NCI-H1105 (cell line): ENCODE results near the gene KRTAP4-3.
"Not testable (repeated sequence)": the region's sequence is repeated elsewhere in the genome, so short reads cannot be mapped to it uniquely, and the experiment has no call there.

Experiments used
- DNase-seq: peaks from one replicate; lab custom pipeline; 2025; lab: John Stamatoyannopoulos, UW

KRTAP4-3 gene

DNA sequence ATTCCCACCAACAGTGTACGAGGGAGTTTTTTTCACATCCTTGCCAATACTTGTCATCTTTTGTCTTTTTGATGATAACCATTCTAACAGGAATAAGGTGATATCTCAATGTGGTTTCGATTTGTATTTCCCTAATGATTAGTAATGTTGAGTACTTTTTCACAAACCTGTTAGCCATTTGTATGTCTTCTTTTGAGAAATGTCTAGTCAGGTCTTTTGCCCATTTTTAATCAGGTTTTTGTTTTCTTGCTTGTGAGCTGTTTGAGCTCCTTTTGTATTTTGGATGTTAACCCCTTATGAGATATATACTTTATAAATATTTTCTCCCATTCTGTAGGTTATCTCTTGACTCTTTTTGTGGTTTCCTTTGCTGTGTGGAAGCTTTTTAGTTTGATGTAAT lies 16.5 kb downstream of the KRTAP4-3 start:
- no peak for DNase-seq

DNA sequence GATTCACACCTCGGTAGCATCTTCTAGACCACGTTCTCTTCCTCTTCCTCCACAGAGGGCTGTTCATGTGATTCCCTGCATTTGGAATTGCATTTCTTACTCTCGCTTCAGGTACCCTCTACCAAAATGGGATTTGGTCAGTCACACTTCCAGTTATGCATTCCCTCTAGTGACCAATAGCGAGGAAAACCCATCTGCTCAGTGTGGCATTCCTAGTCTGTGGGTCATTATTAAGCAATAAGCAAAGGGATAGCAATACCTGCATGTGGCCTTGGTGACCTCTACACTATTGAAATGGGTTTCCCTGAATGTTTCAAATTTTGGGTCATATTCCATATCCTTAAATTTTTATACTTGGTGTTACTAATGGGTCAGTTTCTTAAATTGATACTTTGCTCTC lies 18.0 kb downstream of the KRTAP4-3 start:
- no peak for DNase-seq

DNA sequence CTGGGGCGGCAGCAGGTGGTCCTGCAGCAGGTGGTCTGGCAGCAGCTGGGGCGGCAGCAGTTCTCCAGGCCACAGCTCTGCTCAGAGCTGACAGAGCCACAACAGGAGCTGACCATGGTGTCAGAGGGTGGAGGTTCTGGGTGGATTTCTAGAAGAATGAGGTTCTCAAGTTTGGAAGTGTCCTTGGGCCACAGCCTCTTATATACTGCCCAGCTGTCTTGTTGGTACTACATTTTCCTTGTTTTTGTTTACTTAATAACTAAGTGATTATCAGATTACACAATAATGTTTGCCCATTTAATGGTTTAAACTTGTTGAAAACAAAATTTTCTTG lies 18.4 kb downstream of the KRTAP4-3 start, which contains the start of gene KRTAP4-5:
Gene KRTAP4-5, minus strand, starts transcription at position 174 of the 334 bp plus-strand sequence. Its CDS starts 58 bp downstream, at position 116.
- no peak for DNase-seq

DNA sequence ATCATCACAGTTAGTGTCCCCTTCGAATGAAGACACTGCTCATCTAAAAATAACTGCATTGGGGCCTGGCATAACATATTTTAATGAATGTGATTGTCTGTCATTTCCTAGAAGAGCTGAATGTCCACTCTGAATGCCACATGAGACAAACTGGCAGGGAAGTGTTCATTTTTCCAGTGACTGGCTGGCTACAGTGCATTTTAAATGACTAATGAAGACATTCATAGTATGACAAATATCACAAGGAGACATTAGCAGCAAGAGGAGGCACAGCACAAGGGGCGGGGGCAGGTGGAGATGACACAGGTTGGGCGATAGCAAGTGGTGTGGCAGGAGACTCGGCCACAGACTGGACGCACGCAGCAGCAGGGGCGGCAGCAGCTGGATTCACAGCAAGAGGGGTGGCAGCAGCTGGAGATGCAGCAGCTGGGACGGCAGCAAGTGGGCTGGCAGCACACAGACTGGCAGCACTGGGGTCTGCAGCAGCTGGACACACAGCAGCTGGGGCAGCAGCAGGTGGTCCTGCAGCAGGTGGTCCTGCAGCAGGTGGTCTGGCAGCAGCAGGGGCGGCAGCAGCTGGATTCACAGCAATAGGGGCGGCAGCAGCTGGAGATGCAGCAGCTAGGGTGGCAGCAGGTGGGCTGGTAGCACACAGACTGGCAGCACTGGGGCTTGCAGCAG lies 18.9 kb downstream of the KRTAP4-3 start:
- not testable (repeated sequence) for DNase-seq

DNA sequence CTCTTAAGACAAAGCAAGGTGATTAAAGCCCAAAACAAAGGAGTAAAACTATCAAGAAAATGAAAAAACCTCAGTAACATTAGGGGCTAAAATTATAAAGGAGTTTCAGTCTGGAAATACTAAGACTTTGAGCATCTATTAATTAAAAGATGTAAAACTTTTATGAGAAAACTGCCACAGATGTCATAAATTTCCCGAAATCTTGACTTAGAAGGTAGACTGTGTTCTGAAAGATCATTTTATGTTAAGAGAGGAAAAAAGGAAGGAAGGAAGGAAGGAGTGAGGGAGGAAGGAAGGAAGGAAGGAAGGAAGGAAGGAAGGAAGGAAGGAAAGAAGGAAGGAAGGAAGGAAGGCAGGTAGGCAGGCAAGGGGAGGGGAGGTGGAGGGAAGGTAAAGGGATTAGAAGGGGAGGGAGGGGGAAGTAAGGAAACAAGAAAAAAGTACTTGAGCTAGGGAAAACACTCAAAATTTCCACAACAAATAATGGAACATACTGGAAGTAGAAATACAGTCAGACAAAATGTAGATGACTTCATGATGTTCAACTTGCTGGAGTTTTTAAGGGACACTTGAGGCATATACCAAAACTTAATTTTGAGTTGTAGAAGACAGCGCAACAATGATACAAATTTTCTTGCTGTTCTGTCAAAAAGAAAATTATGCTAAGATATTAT lies 20.4 kb downstream of the KRTAP4-3 start:
- DNase-seq = no peak

DNA sequence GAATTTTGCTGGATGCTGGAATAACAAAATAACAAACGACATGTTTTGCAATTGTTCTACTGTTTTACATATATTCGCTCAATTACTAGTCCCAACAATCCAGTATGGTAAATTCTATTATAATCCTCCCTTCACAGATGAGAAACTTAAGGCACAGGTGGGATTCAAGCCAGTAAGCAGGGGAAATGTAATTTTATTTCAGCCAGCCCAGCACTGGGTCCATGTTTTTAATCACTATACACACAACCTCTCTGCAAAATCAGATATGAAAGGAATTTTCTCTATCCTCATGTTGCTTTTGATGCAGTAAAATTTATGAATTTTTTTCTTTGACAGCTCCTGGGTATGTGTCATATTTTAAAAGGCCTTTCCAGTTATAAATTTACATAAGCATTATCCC lies 22.8 kb downstream of the KRTAP4-3 start:
- no peak for DNase-seq

DNA sequence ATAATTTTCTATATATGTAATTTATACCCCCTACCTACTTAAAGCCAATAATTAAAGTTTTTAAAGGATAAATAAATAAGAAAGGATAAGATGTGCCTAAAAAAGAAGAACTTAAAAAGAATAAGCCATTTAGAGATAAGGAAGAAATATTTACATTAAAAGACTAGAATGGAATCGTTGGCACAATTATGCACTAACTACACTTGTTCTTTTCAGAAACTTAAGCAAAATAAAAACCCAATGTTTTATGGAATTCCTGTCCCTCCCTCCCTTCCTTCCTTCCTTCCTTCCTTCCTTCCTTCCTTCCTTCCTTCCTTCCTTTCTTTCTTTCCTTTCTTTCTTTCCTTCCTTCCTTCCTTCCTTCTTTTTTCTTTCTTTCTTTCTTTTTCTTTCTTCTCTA lies 23.2 kb downstream of the KRTAP4-3 start:
- DNase-seq = no peak

DNA sequence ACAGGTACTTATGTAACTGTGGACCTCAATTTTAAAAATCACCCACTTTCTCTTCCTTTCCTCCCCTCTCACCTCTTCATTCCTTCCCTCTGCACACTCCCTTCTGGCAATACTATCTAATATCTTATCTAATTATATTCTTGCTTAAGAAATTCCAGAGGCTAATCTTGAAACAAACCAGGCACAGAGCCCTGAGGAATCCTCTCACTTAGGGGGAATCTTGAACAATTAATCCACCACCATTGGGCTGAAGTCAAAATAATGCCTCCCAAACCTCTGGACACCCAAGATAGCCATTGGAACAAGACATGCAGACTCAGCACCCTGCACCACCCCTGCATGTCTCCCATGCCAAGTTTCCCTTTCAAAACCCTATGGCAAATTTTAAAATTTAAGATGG lies 26.7 kb downstream of the KRTAP4-3 start:
- no peak for DNase-seq

DNA sequence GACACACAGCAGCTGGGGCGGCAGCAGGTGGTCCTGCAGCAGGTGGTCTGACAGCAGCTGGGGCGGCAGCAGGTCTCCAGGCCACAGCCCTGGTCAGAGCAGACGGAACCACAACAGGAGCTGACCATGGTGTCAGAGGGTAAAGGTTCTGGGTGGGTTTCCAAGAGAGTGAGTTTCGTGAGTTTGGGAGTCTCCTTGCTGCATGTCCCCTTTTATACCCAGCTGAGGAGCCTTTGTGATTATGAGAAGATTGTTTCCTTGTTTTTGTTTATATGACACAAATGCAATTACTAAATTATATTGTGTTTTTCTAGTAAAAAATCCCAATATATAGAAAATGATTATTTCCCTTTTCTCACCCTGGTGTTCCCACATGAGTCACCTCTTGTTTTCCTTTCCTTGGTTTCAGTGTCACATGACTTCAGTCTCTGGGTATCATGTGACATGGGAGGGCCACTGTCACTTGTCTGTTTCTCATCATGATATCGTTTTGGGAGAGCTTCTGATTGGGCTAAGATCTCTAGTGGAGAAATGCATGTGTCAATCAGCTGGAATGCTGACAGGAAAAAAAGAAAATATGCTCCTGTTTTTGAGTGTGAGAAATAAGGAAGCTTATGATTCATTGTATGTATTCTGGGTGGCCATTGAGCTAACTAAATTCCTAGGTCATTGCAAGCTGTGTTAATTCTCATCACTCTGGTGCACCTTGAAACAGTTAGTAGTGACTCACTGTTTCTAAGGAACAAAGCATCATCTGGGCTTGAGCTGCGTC lies 27.5 kb downstream of the KRTAP4-3 start, which contains the start of gene KRTAP4-6:
Gene KRTAP4-6, minus strand, starts transcription at position 185 of the 772 bp plus-strand sequence. Its CDS starts 57 bp downstream, at position 128.
- no peak for DNase-seq

DNA sequence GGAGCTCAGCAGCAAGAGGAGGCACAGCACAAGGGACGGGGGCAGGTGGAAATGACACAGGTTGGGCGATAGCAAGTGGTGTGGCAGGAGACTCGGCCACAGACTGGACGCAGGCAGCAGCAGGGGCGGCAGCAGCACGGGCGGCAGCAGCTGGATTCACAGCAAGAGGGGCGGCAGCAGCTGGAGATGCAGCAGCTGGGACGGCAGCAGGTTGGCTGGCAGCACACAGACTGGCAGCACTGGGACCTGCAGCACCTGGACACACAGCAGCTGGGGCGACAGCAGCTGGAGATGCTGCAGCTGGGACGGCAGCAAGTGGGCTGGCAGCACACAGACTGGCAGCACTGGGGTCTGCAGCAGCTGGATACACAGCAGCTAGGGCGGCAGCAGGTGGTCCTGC lies 28.2 kb downstream of the KRTAP4-3 start:
- not testable (repeated sequence) for DNase-seq

DNA sequence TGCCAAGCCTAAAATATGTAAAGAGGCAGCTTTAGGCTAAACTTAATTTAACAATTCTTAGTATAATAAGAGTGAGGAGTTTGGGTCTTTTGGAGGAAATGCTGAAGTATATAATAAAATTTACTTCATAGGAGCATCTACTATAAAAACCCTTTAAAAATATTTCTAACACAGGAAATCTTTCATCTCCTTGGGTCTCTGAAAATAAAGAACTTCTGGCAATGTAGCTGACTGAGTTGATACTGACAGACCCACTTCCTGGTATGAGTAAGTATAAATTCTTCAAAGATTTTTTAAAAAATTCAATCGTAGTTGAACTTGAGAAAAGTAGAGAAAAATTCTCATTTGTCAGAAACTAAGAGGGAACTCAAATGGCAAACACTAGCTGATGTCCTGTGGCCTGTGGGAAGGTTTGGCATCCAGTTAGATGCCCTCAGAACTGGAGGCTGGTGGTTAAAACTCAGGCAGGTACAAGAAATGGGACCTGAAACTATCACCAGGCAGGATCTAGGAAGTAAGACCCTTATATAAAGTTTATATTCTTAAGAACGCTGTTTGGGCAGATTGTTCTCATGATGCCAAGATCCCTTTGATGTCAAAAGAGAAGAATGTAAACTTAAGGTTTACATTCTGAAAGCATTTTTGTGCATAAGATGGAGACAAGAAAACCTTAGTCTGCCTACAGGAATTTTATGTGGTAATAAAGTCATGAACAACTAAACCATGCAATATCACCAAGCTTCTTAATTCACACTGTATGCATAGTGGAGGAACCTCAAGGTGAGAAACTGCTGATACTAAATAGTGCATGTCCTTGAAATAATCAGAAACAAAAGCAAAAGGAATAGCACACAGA lies 33.9 kb downstream of the KRTAP4-3 start:
- DNase-seq = no peak

DNA sequence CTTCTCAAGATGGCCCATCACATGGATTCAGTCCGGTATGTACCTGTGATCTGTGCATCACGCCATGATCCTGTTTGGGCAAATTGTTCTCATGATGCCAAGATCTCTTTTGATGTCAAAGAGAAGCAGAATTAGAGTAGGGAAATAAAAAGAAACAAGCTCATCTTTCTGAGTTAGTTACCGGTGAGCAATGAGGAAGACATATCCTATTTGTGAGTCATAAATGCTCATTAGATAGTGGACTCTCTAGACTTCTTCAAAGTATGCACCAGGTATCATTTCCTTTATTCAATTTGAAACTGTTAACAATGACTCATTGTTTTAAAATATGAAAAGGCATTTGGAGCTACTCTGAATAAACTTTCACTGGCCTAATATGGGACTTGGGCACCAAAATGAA lies 36.0 kb downstream of the KRTAP4-3 start:
- DNase-seq = no peak

DNA sequence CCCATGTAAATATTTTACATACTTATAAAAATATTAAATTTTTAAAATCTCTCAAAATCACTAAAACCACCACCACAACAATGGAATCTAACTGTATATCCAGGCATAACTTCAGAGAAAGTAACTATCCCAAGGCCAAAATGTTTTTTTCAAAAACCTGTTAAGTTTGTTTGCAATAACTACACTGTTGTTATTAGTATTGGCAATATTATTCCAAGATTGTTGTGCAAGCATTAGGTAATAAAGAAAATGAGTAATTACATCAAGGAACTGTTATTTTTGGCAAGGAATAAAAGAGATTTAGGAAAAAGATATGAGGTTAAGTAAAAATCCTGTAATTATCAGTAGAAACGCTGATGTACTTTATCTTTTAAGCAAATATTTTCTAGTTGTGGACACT lies 40.6 kb downstream of the KRTAP4-3 start:
- DNase-seq = no peak

DNA sequence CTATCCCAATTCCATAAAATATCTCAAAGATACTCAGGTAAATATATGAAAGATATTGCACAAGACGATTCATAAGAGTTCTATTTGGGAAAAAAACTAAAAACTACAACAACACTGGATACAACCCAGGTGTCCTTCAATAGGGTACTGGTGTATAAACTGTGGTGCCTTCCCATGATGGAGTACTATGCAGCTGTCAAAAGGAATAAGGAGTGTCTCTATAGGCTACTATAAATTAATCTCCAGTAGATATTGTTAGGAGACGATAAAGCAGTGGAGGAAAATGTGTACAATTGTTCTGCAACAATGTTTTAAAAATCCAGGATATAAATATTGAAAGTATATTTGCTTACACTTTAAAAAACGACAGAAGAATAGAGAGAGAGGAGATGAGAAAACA lies 41.6 kb downstream of the KRTAP4-3 start:
- DNase-seq = no peak

DNA sequence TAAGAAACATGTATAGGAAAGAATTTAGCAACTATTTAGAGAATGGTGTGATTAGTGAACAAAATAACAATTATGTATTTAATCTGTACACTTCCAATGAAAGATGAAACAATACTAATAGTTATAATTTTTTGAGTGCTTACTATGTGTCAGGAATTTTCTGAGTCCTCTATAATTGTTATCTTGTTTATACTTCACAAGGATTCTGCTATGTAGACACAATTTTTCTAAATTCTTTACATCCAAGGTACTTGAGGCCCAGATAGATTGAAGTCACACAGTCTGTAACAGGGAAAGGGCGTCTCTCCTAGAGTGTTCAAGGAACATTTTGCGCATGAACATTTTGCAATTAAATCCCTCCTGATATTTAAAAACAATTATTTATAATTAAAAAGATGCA lies 43.0 kb downstream of the KRTAP4-3 start:
- DNase-seq = no peak

DNA sequence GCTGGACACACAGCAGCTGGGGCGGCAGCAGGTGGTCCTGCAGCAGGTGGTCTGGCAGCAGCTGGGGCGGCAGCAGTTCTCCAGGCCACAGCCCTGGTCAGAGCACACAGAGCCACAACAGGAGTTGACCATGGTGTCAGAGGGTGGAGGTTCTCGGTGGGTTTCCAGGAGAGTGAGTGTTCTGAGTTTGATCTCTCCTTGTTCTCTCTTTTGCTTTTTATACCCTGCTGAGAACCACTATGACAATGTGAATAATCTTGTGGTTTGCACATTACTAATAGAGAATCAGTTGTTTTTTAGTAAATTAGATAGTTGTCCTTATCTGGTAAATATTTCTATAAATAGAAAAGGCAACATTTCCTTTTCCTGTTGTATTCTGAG lies 44.0 kb downstream of the KRTAP4-3 start, which contains the start of gene KRTAP4-12:
Gene KRTAP4-12, minus strand, starts transcription at position 192 of the 381 bp plus-strand sequence. Its CDS starts 60 bp downstream, at position 132.
- DNase-seq = not testable (repeated sequence)

DNA sequence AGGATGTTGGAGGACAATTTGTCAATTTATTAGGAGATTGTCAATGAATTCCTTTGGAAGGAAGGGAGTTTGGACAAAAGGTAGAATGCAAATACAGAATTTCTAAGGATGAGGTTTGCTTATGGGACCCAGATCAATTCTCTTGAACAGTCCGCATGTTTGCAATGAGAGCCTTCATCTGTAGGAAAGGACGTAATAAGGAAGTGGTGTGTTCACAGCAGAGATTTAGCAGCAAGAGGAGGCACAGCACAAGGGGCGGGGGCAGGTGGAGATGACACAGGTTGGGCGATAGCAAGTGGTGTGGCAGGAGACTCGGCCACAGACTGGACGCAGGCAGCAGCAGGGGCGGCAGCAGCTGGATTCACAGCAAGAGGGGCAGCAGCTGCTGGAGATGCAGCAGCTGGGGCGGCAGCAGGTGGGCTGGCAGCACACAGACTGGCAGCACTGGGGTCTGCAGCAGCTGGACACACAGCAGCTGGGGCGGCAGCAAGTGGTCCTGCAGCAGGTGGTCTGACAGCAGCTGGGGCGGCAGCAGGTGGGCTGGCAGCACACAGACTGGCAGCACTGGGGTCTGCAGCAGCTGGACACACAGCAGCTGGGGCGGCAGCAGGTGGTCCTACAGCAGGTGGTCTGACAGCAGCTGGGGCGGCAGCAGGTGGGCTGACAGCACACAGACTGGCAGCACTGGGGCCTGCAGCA lies 44.6 kb downstream of the KRTAP4-3 start:
- not testable (repeated sequence) for DNase-seq

DNA sequence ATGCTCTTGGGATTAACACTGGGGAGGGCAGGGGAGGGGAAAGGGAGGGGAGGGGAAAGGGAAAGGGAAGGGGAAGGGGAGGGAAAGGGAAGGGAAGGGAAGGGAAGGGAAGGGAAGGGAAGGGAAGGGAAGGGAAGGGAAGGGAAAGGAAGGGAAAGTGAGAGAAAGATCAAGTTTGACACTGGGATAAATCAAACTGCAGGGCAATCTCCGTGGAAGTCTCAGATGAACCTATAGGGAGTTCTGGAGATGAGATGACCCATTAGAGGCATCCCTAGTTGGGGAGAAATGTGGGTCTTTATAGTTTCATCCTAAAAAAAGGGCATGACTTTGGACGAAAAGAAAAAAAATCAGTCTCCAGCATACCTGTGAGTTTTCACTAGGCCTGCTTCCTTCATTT lies 46.3 kb downstream of the KRTAP4-3 start:
- DNase-seq = no peak

DNA sequence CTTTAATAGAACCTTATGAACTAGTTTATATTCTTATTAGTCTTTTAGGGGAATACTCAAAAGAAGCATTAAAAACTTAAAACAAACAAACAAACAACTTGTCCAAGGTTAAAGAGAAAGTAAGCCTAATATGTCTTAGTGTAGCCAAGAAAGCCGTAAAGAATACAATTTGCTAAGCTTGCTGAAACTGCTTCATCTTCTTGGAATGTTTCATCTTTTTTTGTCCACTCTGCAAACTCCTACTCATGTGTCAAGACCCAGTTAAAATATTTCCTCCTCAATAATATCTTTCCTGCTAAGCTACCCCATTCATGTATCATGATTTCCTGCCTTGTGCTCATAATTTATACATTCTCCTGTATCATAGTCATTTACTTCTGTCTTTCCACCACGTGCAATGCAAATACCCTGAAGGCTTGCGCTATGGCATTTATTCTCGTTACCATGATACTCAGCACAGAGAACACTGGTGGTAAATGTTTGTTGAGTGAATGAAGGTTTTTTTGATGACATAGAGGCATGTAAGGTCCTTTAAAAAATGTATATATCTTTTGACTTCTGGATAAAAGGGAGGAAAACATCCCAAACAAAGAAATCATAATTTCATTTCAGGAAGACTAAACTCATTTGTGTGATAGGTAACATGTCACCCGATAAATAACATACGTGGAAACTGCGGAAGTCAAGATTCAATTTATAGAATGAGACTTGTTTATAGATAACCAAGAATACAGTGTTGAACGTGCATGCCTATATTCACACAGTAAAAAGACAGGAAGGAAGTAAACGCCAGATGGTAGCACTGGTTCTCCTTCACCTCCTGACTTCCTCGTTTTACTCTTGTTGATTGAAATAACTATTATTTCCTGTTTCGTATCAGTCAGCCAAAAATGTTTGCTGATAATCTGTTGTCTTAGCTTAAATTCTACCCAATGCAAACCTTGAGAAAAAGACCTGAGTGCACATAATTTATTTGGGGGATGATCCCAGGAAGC lies 48.0 kb downstream of the KRTAP4-3 start:
- not testable (repeated sequence) for DNase-seq

DNA sequence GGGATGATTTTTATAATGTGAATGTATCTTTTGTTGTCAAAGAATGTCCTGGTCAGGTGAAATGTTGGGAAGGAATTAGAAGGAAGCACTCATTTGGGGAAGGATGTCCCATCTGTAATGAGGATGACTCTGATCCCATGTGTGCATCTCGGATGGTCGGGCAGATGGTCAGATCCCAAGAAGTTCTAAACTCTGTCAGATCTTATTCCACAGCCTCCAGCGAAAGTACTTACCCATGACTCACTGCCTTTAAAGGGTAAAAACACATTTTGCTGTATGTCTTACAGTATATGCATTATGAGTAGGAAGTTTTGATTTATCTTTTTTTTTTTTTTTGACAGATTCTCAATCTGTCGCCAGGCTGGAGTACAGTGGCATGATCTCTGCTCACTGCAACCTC lies 49.3 kb downstream of the KRTAP4-3 start:
- DNase-seq = no peak
